ENCODE measurements around the gene CEP68.

The CEP68 gene

DNA sequence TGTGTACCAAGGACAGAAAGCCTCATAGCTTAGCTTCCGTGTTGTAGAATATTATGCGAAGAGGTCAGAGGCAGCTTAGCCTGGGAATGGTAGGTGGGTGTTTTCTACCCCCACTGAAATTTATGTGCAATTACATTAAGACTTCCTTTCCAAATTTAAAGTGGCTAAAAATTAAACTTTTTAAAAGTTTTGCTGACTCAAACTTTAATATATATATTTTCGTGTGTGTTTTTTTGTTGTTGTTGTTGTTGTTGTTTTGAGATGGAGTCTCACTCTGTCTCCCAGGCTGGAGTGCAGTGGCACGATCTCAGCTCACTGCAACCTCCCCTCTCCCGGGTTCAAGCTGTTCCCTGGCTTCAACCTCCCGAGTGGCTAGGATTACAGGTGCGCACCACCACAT lies 77.9 kb downstream of the CEP68 start:
- no peak for DNase-seq

DNA sequence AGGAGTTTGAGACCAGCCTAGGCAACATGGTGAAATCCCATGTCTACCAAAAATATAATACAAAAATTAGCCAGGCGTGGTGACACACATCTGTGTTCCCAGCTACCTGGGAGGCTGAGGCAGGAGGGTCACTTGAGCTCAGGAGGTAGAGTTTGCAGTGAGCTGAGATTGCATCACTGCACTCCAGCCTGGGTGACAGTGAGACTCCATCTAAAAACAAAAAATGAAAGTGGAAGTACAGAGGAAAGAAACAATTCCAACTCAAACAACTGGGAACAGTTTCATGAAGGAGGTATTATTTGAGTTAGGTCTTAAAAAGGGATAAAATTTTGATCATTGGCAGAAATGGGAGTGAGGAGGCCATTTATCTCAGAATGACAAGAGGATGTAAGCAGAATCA lies 80.0 kb downstream of the CEP68 start:
- DNase-seq: no peak
